HG03108 (cell line): ENCODE results near the gene HMGCS2.

Source experiments
- ATAC-seq: cut with Tn5 transposase; IDR thresholded peaks from one replicate; pipeline ENCODE4 v1.9.1; 2021; ENCODE audit warnings: moderate library complexity; ENCODE audit not compliant: unreplicated experiment

The HMGCS2 gene

DNA sequence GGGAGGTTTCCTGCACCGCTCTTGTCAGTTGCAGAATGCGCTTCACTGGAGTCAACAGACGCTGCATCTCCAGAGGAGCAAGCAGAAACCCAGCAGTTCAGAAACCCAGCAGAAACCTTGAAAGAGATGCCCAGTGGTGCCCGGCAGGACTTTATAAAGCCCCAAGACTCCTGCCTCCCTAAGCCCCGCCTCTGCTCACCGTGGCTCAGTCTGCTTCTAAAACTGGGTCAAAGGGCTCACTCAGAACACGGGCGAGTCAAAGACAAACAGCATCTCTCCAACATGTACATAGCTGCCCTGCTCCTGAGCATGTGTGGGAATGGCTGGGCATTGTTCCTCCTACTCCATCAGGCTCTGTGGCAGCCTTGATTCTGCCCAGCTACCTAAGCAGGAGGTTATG is at the start of gene HMGCS2:
Gene HMGCS2 (minus strand): TSS at position 128 of the 400 bp plus-strand sequence. CDS start 61 bp downstream, at position 67.
- ATAC-seq: no peak

DNA sequence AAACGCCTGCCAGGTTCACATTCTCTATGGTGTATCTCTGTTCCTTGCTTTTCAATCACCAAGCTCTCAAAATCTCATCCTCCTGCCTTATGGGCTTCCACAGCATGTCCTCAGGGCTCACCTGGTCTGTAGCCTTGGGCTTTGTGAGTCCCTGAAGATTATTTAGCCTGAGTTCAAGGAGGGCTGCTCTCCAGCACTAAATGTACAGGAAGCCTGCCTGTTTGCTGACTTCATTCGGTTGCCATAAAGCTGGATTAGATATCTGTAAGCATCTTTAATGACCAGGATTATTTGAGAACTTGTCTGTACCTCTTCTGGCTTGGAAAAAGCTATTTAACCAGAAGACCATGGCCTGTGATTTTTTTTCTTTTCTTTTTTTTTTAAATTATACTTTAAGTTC is 49.5 kb upstream of the HMGCS2 start:
- no peak for ATAC-seq

DNA sequence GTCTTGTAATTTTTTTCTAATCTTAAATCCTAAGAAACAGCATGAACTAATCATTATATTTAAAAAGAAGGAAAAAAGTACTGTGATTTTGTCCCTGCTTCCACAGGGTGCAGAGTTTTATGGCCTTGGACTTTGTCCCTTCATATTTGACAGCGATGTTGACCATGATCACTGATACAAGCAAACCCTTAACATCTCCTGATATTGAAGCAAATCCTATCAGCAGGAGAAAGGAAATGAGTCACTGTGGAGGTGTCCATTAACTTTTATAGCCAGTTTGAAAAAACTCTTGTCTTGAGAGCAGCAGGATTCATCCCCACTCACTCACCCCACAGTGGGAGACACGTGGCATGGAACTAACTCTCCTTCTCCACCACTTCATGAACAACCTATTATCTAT is 47.7 kb upstream of the HMGCS2 start:
- no peak for ATAC-seq

DNA sequence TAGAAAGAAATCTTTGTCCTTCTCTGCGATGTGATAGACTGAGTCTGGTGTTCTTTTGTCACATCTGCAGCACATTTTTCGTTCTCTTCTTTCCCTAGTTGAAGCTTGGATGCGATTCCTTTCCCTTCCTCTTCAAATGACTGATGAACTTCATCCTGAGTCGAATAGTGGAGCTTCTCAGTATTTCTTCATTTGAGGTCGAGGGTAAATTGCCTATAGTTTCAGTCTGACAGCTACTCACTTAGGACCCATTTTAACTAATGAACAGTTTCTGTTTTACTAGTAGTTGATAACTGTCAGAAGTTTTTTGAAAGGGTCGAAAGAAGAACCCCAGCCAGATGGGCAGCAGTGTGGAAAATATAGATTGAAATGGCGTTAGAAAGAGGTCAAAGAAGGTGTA is 47.2 kb upstream of the HMGCS2 start:
- ATAC-seq: no peak

- ATAC-seq: no peak
These were observed 46.7 kb upstream of the HMGCS2 start for GRCh38 chr1:119815361-119815760.

- ATAC-seq: no peak
These were observed 45.6 kb upstream of the HMGCS2 start for GRCh38 chr1:119814288-119814687.

DNA sequence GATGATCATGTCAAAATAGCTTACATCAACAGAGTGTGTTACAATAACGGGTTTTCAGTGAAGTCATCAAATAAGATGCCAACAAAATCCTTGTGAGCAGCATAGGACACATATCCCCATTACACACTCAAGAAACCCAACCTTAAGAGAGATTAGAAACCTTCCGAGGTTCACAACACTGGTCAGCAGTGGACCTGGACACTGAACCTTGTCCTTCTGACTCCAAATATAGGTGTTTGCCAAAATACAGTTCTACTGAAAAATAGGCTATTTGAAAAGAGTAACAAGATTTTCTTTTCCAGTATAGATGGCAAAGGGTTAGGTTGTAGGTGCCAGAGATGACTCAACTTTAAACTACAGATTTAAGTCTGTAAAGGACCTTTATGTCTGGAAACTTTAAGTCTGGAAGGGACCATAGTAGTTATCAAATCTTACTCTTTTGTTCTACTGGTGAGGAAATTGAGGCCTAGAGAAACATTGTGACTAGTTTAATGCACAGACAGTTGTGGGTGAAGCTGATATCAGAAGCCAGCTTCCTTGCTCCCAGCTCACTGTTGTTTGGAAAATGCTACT is 43.4 kb upstream of the HMGCS2 start:
- ATAC-seq: no peak

DNA sequence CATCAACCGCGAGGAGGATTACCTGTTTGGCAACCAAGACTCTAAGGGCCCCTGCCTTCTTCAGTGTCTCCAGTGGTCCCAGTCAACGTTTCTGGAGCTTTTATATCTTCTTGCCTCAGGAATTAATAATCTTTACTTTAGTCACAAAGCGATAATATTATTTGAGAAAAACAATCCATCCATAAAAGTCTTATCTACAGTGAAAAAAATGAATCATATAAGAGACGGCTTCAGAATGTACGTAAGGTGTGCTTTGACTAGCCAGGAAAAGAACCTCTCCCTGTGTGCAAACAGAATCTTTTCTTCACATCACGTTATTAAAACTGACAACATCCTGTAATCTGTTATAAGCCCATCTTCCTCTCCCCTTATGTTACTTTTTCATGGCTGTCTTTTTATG is 42.7 kb upstream of the HMGCS2 start, which contains the start of gene REG4:
Gene REG4 (minus strand): TSS at position 74 of the 400 bp plus-strand sequence. CDS start 2,691 bp downstream, outside the sequence.
- ATAC-seq: no peak

- peak; percentile 78 for ATAC-seq
These were observed 40.4 kb upstream of the HMGCS2 start for GRCh38 chr1:119808972-119809550.

DNA sequence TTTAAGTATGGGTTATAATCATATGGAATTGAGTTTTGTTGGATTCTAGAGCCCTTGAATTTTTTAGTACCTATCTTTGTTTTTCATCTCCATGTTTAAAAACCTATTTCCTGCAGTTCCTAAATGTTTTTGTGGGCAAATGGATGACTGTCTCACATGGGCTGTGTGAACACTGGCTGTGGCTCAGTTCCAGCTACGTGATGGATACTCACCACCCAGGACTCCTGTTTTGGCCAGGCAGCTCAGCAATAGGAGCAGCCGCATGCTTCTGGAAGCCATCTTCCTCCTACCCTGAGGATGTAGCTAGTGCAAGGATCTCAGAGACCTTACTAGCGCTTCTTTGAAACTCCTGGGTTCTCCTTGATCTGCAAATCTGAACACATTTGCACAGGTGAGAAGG is 39.8 kb upstream of the HMGCS2 start:
- no peak for ATAC-seq

GRCh38 chr1:119806489-119806888 is 37.8 kb upstream of the HMGCS2 start:
- no peak for ATAC-seq

- no peak for ATAC-seq
These were observed 37.0 kb upstream of the HMGCS2 start for GRCh38 chr1:119805746-119806145.

DNA sequence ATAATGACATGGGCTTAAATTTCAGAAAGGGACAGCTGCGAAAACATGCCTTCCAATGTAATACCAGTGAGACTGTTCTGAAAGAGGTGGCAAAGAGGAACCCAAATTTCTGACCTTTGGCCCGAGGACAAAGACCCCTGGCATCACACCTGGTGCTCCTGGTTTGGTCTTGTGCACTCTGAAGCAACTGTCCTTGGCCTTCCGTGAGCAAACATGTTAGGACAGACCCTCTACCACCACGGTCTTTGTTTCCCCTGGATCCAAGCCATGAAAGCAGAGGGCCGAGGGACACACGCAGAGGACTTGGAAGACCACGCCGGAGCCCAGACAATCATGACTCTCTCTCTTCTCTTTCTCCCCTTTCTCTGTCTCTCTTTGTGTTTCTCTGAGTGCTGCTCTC is 36.5 kb upstream of the HMGCS2 start:
- ATAC-seq: no peak

DNA sequence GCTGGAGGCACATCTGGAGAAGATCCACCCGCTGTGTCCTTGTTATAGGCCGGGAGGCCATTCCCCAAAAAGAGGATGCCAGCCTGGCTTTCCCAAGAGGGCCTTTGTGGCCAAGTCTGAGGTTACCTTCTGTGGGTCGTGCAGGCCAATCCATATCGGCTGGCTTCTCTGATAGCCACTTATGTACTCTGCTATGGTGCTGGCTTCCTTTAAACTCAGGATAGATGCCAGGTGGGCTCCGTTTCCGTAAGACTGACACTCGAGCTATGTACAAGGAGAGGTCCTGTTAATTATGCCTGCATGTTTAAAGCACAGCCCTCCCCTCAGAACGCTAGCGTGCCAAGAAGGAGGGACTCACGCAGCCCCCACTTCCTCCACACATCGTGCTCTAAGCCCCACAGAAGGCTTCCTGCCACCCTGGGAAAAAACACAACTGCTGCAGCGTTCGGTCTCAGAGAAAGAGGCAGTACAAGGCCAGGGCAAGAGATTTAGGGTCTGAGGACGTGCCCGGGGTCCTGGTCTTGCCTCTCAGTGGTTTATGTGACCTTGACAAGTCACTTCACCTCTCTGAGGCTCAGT is 31.0 kb upstream of the HMGCS2 start:
- ATAC-seq: no peak

- ATAC-seq: no peak
These were observed 30.3 kb upstream of the HMGCS2 start for GRCh38 chr1:119799003-119799402.

GRCh38 chr1:119797606-119798005 is 28.9 kb upstream of the HMGCS2 start:
- no peak for ATAC-seq

- no peak for ATAC-seq
These were observed 28.5 kb upstream of the HMGCS2 start for GRCh38 chr1:119797162-119797561.

- no peak for ATAC-seq
These were observed 26.8 kb upstream of the HMGCS2 start for GRCh38 chr1:119795261-119796200.

DNA sequence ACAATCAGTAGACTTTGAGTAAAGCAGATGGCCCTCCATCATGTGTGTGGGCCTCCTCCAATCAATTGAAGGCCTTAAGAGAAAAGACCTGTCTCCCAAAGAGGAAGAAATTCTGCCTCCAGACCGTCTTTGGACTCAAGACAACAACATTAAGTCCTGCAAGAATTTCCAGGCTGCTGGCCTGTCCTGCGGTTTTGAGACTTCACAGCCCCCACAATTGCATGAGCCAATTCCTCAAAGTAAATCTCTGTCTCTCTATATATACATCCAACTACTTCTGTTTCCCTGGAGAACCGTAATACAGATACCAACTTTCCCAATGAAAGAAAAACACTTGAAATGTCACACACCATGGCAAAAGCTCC is 26.2 kb upstream of the HMGCS2 start:
- ATAC-seq: no peak

- no peak for ATAC-seq
These were observed 25.6 kb upstream of the HMGCS2 start for GRCh38 chr1:119794230-119794875.

GRCh38 chr1:119791377-119791776 is 22.7 kb upstream of the HMGCS2 start:
- ATAC-seq: no peak
